GM12892 (cell line): ENCODE measurements around the gene ACAA1.

ENCODE experiments used
- POLR2AphosphoS5 ChIP-seq: IDR thresholded peaks from 2 replicates; pipeline ENCODE4 v1.6.1; 2011; ENCODE audit warnings: low read depth, low read length, control low read depth
- TAF1 ChIP-seq: IDR thresholded peaks from 2 replicates; pipeline ENCODE4 v1.6.1; 2011; ENCODE audit warnings: low read depth, mild to moderate bottlenecking, control low read depth, low read length, borderline replicate concordance

GRCh38 chr3:38084334-38085310 lies 52.3 kb downstream of the ACAA1 start:
- TF ChIP-seq TAF1 (no peak), POLR2AphosphoS5 (no peak)
